DMS153 treated with DMSO at 0.1 percent for 48 hours (cell line): ENCODE results near the gene TMEM14C.

Experiments used
- DNase-seq: peaks from one replicate; lab custom pipeline; 2025; ENCODE audit not compliant: unreplicated experiment; lab: John Stamatoyannopoulos, UW

The TMEM14C gene

DNA sequence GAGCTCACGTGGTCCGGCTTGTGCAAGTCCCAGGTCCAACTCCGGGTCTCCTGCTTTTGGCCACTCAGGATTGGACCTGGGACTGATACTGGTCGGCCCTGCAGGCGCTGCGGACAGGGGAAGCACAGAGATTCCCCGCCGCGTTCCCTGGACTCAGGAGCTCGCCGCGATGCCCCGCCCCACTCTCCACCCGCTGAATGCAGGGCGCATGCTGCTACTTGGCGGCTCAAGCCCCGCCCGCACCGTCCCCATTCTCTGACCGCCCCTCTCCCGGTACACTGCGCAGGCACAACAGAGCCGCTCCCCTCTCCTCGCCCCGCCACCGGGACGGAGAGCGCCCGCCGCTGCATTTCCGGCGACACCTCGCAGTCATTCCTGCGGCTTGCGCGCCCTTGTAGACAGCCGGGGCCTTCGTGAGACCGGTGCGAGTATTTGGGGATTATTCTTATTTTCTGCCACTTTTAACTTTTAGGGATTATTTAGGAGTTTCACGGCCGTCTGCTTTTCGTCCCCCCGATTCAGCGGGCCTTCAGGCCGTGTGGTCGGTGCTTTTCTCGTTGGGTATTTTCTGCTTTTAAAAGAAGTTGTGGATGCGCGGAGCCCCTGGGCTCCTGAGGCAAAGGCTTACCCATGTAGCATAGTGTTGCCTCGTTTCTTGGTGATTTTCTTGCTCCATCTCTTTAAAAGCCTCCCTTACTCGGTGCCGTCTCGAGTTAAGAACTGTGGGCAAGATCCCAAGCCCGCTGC lies at the start of gene TMEM14C:
TSS of gene TMEM14C (plus strand) at position 251 of the 747 bp plus-strand sequence. CDS start 1,544 bp downstream, outside the sequence.
- DNase-seq = peak; percentile 60

DNA sequence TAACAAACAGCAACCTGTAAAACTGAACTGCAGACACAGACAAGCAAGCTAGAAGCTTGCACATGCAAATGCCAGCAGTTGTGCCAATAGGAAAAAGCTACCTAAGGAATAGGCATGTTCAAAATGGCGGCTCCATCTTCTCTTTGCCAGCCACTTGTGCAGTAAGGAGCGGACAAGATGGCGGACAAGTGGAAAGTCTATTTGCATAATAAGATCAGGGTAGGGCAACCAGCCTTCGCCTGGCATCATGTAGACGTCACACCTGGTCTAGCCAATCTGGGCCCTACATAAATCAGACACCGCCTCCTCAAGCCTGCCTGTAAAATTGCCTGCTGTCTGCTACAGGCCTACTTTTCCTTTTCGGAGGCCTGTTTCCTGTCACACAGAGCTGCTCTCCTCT lies 46.5 kb upstream of the TMEM14C start:
- no peak for DNase-seq

DNA sequence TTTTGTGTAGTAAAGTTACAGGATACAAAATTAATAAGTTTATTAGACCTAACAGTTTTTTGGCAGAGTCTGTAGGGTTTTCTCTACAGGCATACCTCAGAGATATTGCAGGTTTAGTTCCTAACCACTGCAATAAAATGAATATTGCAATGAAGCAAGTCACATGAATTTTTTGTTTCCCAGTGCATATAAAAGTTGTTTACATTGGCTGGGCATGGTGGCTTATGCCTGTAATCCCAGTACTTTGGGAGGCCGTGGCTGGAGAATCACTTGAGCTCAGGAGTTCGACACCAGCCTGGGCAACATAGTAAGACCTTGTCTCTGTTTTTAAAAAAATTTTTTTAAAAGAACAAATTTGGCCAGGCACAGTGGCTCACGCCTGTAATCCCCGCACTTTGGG lies 44.4 kb upstream of the TMEM14C start:
- DNase-seq = no peak

DNA sequence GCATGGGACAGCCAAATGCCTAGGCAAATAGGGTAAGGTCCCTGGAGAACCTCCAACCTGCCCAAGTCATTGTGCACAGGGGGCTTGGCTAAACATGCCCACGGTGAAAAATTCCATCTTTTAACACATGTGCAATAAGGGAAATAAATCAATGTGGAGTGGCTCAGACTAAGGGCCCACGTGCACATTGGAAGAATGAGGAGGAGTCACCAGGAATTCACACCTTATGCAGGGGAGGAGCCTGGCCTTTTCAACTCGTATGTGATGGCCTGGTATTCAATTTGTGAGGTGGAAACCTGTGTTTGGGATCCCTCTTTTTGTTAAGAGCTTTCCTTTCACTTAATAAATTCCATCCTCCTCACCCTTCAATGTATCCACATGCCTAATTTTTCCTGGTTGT lies 41.1 kb upstream of the TMEM14C start:
- DNase-seq = no peak

DNA sequence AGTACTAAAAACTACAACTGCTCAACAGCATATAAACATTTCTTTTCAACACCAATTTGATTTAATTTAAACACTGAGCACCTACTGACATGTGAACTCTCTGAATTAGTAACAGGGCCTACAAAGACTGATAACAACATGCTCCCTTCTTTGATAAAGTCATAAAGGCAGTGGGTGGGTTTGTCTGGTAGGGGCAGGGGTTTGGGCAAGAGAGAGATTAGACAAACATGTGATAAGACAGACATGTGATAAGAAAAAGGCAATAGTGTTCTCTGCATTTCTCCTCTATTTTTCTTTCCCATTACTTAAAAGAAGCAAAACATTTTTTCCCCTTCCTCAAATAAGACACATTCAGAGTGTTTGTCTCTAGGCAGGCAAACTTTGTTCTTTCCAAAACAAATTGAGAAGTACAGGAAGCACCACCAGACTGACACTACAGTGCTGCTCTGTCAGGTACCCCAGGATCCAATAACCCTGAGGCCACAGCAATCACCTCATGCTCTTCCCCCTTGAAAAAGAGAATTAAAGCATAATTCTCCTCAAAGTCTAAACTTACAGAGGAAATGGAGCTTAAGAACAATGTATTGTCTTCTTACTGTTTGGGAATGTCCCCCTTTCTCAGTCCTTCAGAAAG lies 40.4 kb upstream of the TMEM14C start:
- DNase-seq = no peak

DNA sequence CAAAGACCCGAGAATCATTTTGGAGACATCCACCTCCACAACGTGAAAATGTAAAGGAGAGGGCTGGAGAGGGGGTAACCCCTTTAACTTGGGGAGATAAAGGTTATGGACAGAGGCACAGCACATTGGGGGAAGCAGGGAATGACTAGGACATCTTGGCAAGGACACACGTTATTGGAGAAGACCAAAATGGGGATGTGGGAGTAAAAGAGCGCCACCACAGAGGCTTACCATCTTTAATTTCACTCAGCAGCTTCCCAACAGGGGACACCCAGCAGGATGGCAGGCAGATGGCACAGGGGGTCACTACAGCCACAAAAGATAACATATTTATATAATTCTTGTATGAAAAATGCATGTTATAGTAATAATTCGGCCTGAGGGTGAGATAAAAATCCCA lies 38.3 kb upstream of the TMEM14C start:
- no peak for DNase-seq

DNA sequence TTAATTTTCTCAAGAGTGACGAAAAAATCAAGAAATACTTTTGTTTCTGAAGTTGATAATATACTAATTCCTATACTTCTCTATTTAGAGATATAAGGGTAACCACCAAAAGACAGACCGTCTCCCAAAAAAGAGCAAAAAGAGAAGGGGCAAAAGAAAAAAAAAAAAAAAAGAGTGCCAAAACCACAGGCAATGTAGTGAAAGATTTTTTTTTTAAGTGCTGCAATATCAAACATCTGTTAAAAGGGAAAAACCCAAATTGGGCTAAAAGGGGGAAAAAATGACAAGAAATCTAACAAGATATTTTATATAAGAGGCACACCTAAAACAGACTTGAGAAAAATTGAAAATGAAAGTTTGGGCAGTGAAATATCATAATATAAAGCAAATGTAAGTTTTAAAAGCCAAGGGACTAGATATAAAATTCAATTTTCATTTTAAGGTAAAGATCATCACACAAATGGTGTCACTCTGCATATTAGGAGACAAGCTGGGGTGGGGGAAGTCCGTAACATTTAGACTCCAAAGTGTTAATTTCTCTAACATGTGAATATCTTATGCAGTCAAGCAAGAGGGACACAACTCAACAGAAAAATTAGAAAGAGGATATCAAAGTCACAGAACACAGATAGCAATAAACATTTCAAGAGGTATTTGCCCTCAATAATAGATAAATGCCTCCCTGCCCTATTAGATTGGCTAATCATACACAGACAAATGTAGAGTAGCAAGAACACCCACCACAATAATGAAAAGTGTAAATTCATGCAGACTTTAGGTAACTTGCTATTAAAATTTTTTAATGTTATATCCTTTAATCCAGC lies 37.6 kb upstream of the TMEM14C start:
- DNase-seq = no peak

DNA sequence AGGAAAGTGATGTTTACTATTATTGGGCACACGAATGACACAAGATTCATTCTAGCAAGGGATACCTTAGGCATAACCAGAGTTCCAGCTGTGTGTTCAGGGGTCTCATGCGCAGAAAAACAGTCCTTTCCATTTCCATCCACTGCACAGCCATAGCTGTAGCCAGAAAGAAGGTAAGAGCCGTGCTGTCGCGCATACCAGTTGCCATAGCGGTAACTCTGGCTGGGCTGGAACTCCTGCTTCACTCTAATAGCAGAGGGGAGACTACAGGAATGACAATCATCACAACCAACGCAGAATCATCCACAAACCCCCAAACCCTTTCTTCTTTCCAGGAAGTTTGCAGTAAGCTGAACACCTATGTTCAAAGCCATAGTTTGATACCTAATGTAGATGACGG lies 36.0 kb upstream of the TMEM14C start:
- DNase-seq = no peak

DNA sequence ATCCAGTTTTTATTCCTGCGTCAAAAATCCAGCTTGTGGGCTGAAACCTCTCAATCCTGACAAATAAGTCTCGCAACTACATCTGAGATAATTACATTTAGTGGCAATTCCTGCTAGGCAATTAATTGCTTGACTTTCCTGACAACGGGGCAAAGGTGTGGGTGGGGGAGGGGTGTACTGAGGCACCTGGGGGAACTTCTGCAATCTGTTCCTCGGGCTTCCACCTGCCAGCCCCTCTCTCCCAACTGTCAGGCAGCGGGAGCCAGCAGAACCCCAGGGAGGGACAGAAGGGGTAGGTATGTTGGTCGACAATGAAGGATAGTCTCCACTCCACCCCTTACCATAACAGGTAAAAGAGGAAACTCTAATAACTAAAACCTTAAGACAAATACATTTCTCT lies 35.3 kb upstream of the TMEM14C start:
- no peak for DNase-seq

DNA sequence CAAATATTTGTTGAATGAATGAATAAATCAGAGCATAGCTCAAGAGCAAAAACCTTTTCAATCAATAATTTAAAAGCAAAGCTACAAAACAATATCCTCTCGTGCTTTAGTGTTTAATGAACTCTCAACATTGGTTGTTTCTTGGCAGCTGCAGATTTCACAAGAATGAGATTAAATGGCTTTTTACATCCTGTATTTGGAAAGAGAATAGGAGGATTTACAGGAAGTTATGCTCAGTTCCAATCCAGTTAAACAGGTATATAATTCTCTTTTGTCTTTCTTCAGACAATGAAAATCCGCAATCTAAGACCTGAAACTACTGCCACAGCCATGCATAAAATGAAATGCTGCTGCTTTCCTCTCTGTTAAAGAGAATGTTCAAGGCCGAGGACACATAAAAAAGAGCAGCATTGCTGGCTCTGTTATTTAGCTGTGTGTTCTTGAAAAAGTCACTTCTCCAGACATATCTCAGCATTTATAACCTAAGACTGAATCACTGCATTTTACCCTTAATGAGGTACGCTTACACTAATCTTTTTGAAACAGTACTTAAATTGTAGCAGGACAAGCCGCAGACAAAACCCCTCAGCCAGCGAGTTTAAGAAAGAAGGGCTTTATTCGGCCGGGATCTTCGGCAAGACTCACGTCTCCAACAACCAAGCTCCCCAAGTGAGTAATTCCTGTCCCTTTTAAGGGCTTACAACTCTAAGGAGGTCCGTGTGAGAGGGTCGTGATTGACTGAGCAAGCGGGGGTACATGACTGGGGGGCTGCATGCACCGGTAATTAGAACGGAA lies 32.0 kb upstream of the TMEM14C start:
- DNase-seq = peak; percentile 31

DNA sequence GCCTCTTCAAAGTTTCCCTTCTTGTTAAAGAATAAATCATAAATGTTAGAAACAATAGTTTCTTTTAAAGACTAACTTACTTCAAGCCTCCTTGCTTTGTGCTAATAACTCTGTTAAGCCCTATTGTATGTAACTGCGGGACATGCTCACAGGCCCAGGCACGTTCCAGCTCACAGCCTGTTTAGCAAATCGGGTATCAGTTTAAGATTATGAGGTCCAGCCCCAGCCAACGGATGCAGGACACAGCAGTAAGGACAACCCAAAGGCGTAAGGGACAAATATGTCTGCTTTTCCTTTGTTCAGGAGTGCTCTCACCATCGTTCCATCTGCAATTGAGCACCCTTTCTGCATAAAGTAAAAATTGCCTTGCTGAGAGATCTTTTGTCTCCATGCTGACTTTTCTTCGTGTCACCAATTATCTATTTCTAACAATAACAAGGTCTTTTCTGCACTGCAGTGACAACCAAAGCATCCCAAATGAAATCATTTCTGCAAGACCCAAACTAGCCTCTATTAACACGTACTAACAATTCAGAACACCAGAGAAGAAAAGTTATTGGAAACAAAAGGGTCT lies 29.8 kb upstream of the TMEM14C start:
- DNase-seq = no peak

DNA sequence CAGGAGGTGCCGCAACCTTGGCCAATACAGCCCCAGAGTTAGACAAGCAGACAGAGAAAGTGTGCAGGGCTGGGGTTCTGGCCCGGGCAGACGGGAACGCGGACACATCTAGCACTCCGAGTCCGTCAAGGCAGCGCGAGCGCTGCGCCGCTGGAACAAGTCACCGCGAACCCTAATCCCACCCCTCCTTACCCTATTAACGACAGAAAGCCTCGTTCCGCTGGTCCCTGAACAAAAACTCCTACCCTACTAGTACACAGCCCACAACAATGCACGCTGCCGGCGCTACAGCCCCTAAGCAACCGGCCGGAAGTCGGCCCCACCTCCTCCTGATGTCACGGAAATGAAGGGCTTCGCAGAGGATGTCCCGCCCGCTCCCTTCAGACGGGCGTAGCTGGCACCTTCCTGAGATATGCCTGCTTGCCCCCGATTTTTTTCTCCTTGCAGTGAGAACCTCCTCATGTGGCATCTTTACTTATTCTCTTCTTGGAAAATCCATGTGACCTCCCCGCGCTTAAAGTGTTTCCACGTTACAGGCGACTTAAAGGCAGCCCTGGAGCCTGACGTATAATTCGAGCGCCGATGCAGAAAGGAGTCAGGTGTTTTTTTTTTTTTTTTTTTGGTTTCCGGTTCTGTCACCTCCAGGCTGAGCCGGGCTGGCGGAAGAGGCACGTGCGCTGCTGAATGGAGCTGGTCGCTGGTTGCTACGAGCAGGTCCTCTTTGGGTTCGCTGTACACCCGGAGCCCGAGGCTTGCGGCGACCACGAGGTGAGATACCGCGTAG lies 28.4 kb upstream of the TMEM14C start, which contains the start of the genes C6orf52 and PAK1IP1:
TSS of gene C6orf52 (minus strand) at position 315 of the 784 bp plus-strand sequence. CDS start 7,066 bp downstream, outside the sequence.
TSS of gene PAK1IP1 (plus strand) at position 671 of the 784 bp plus-strand sequence. CDS start at position 685, 14 bp downstream.
- DNase-seq = peak; percentile 42

DNA sequence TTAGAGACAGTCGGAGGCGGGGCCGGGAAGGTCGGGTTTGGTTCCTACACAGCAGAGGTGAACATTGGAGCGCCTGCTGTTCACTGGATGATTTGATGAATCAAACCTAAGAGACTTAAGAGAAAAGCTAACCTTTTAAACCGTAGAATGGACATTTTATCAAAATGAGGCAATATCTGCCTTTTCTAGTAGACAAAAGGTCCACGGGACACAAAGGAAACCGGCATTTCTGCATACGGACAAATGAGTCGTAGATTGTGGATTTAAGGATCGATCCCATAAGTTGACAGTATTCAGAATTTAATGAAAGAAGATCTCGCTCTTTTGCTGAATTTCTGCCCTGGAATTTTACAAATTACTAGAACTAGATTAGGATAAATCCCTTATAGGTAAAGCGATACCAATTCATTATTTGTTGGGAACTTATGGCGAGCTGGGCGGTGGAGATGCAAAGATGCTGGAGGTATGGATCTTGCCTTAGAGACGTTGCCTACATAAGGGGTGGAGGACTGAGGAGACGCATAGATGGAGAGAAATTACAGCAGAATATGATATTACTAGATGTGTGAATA lies 27.7 kb upstream of the TMEM14C start:
- DNase-seq = no peak

DNA sequence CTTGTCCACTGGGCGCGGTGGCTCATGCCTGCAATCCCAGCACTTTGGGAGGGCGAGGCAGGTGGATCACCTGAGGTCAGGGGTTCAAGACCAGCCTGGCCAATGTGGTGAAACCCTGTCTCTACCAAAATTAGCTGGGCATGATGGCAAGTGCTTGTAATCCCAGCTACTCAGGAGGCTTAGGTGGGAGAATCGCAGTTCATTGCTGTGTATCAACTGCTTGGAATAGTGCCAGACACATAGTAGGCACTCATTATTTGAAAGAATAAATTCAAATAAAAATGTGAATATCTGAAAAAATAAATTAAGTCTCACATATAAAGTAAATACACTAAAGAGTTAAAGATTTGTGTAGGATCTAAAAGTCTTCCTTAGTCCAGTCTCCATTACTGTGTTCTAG lies 26.2 kb upstream of the TMEM14C start:
- no peak for DNase-seq

DNA sequence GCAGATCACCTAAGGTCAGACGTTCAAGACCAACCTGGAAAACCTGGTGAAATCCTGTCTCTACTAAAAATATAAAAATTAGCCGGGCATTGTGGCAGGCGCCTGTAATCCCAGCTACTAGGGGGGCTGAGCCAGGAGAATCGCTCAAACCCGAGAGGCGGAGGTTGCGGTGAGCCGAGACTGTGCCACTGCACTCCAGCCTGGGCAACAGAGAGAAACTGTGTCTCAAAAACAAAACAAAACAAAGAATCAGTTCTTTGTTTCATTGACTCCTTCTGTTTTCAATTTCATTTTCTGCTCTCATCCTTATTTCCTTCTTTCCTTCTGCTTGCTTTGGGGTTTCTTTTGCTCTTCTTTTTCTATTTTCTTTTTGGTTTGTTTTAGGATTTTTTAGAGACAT lies 8.9 kb upstream of the TMEM14C start:
- DNase-seq = no peak

DNA sequence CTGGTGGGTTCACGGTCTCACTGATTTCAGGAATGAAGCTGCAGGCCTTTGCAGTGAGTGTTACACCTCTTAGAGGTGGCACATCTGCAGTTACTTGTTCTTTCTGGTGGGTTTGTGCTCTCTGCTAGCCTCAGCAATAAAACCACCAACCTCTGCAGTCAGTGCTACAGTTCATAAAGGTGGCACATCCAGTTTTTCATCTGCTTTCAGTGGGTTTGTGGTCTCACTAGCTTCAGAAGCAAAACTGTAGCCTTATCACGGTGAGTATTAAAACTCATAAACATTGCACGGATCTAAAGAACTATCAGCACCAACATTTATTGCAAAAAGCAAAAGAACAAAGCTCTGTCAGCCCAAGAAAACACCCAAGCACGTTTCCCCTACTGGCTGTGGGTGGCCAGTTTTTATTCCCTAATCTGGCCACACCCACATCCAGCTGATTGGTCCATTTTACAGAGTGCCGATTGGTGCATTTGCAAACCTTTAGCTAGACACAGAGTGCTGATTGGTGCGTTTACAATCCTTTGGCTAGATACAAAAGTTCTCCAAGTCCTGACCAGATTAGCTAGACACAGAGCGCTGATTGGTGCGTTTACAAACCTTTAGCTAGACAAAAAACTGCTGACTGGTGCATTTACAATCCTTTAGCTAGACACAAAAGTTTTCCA lies 3.4 kb upstream of the TMEM14C start:
- no peak for DNase-seq

DNA sequence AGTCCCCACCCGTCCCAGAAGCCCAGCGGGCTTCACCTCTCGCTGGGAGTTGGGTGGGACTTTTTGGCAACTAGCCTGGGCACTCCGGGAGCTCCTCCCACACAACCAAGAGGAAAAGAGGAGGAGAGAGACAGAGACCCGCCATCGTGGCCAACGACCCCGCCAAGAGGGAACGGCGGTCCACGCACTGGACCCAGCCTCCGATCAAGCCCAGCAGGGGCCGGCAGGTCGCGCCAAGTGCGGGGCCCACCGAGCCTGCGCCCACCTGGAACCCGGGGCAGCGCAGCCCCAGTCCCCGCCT lies 3.0 kb upstream of the TMEM14C start:
- no peak for DNase-seq

DNA sequence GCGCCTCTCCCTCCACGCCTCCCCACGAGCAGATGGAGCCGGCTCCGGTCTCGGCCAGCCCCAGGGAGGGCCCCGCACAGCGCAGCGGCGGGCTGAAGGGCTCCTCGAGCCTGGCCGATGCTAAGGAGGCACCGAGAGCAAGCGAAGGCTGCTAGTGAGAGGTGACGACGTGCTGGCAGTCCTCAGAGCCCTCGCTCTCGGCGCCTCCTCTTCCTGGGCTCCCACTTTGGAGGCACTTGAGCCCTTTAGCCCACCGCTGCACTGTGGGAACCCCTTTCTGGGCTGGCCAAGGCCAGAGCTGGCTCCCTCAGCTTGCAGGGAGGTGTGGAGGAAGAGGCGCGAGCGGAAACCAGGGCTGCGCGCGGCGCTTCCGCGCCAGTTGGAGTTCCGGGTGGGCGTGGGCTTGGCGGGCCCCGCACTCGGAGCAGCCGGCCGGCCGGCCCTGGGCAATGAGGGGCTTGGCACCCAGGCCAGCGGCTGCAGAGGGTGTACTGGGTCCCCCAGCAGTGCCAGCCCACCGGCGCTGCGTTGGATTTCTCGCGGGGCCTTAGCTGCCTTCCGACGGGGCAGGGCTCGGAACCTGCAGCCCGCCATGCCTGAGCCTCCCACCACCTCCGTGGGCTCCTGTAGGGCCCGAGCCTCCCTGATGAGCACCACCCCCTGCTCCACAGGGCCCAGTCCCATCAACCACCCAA lies 2.5 kb upstream of the TMEM14C start:
- no peak for DNase-seq
